Omental fat pad (tissue), 4 donors: ENCODE measurements around the gene KIF21B. TPM values are rescaled to one million over a fixed set of nuclear protein-coding genes. Genes with fewer than 3 reads are reported as not detected.

Experiments used
- ATAC-seq: fragments of 150-250 bp; one replicate; pipeline ENCODE4 v1.9.1; 2016; ENCODE audit warnings: mild to moderate bottlenecking, moderate library complexity; ENCODE audit not compliant: low FRiP score
- DNase-seq: peaks from one replicate; pipeline ENCODE4 v3.0.0-alpha.2; 2019; ENCODE audit warnings: low spot score
- total RNA-seq, 4 donors: library from RNA; depleted of rRNA; stranded (reverse); fragments of >200 nt; gene quantifications; one replicate each; pipeline ENCODE4 v1.1.0, GENCODE V29; 2016
- TF ChIP-seq, protein P1 (sequence below), 3 donors: fragments of 450-650 bp; IDR thresholded peaks; one replicate each; pipeline ENCODE4 v1.5.1; 2016 to 2017; ENCODE audit warnings: antibody characterized with exemption in 3 of 3, mild to moderate bottlenecking in 3 of 3, moderate library complexity in 2 of 3

Gene KIF21B
- total RNA-seq, 4 donors from 2014 or later, result 0.93 to 6.1 (median 3.7) TPM

DNA sequence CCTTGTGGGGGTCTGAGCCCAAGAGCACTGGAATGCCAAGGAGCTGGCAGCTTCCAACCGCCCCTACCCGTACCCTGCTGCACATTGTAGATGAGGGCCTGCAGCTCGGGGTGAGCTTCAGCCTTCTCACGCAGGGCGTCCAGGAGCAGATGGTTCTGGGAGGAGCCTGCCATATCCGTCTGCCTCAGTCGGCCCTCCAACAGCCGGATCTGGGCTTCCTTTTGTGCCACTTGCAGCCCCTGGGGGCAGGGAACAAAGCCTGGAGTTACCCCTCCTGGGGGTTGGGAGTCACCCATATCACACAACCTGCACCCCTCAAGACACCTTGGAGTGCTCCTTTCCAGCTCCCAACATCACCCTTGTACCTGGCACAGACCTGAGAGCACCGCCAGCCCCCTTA, 34.8 kb downstream of the KIF21B start:
- TF ChIP-seq, protein P1, sequence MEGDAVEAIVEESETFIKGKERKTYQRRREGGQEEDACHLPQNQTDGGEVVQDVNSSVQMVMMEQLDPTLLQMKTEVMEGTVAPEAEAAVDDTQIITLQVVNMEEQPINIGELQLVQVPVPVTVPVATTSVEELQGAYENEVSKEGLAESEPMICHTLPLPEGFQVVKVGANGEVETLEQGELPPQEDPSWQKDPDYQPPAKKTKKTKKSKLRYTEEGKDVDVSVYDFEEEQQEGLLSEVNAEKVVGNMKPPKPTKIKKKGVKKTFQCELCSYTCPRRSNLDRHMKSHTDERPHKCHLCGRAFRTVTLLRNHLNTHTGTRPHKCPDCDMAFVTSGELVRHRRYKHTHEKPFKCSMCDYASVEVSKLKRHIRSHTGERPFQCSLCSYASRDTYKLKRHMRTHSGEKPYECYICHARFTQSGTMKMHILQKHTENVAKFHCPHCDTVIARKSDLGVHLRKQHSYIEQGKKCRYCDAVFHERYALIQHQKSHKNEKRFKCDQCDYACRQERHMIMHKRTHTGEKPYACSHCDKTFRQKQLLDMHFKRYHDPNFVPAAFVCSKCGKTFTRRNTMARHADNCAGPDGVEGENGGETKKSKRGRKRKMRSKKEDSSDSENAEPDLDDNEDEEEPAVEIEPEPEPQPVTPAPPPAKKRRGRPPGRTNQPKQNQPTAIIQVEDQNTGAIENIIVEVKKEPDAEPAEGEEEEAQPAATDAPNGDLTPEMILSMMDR (IDR thresholded peaks at IDR 0.05), result no peak
- ATAC-seq (no peak), DNase-seq (no peak)

DNA sequence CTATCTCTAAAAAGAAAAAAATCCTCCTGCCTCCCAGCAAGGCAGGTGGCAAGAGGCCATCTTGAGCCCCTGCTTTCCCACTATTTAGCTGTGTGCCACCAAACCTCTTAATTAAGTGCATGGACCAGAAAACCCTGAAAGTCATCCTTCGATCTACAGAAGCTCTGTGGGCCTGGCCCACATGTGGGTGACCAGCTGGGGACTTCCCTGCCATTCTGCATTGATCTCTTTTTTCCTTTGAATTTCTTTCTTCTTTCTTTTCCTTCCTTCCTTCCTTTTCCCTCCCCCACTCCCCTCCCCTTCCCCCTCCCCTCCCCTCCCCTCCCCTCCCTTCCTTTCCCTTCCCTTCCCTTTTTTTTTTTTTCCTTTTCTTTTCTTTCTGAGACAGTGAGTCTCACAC, 38.0 kb downstream of the KIF21B start:
- DNase-seq (no peak), ATAC-seq (no peak)
- TF ChIP-seq, protein P1 (IDR thresholded peaks at IDR 0.05), result no peak

DNA sequence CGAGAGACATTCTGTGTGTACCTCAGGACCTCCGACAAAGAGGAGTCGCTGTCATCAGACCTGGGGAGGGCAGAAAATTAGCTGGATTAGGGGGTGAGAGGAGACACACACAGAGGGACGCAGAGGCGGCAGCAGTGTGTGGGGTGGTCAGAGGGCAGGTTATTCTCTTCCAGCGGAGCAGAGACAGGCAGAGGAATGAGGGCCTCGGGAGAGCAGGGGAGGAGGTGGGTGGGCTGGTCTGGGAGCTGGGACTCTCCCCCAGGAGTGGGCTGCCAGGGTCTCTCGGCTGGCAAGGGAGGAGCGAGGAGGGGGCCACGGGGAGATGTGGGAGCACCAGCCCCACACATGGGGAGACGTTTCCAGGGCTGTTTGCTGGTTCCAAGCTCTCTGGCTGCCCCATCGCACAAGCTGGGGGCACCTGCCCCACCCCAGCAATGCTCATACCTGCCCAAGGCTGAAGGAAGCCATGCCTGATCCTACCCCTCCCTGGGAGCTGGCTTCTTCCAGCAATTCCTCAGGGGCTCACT, 40.4 kb downstream of the KIF21B start:
- no peak for ATAC-seq
- TF ChIP-seq, protein P1 (IDR thresholded peaks at IDR 0.05), result no peak
- no peak for DNase-seq

DNA sequence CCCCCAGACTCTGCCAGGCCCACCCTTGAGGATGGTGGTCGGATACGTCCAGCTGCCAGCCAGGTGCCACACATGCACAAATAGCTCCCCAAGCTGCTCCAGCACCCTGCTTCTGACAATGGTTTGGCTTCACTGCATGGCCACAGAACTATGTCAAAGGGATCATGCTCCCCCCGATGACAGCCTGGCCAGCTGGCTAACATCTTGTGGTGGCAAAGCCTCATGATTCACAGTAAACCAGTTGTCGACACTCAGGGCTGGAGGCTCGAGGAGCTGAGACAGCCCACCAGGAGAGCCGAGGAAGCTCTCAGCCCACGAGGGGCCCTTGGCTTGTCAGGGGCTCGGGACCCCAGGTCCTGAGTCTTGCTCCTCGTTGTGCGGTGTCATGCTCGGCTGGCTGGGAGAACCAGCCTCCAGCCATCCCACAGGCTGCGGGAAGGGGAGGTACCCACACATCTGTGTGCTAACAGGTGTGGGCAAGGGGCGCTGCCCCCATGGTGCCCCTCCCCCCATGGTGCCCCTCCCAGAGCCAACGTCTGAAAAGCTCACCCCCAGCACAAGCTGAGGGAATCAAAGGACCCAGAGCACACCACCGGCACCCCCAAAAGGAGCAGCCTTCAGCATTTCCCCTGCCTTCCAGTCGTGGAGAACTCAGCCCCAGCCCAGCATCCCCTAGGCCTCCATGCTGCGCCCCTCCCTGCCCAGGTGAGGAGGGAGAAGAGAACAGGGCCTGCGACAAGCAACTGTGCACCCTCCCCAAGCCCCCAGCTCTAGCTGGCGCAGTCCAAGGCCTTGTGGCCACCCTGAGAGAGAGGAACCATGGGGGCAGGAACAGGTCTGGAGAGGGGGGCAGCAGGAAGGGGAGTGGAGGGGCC, 41.2 kb downstream of the KIF21B start:
- ATAC-seq (no peak), DNase-seq (no peak)
- TF ChIP-seq, protein P1 (IDR thresholded peaks at IDR 0.05), result no peak

DNA sequence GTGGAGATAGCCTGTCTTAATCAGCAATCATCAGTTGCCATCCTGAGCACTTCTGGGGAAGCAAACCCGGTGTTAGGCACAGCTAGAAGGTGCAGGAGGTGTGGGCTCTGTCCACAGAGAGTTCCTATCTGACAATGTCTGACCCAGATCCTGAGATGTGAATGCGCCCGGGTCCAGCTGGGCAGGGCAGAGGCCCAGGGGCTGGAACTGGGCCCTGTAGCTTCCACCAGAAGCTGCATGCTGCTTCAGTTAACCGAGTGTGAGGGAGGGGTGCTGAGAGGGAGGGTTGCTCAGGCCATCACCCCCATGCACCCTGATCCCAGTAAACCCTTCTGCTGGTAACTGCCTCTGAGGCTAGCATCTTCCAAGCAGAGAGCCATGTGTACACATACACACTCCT, 42.2 kb downstream of the KIF21B start:
- DNase-seq (no peak), ATAC-seq (no peak)
- TF ChIP-seq, protein P1 (IDR thresholded peaks at IDR 0.05), result no peak

DNA sequence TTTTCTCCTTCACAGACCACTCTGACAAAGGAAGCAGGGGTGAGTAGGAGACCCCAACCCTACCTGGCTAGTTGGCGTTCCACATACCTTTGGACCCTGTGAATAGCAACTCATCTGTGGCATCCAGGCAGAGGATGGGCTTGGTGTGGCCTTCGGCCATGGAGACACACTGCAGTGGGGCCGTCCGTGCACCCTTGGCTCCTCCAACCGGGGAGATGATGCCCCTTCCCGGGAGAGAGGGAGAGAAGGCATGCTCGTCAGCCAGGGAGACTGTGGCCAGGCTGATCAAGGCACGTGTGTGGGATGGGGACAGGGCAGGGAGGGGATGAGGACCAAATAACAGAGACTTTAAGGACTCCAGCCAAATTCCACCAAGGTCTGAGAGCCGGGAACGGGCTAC, 42.6 kb downstream of the KIF21B start:
- DNase-seq (no peak), ATAC-seq (no peak)
- TF ChIP-seq, protein P1 (IDR thresholded peaks at IDR 0.05), result no peak

DNA sequence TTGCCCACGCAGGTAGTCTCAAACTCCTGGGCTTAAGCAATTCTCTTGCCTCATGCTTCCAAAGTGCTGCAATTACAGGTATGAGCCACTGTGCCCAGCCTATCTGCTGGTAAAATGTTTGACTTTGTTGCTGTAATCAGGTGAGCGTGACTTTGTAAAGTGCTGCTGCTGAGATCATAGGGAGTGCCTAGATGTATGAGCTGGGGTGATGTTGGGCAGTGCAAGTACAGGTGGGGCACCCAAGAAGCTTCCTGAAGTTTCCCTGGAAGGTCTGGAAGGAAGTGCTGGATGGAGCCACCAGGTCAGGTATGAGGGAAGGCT, 43.1 kb downstream of the KIF21B start:
- ATAC-seq (no peak), DNase-seq (no peak)
- TF ChIP-seq, protein P1 (IDR thresholded peaks at IDR 0.05), result no peak
